RWPE2 (cell line): ENCODE measurements around the gene SIGLEC7.

ENCODE experiments used
- ATAC-seq: fragments of 200-7000 bp; cut with Tn5 transposase; 3 replicates; pipeline ENCODE4 v1.9.1; 2021; ENCODE audit warnings: low read depth
- DNase-seq: peaks from one replicate; pipeline ENCODE4 v3.0.0-alpha.2; 2020; ENCODE audit warnings: low spot score
- H3K27ac ChIP-seq: fragments of 450-650 bp; 2 replicates; pipeline ENCODE4 v1.5.1; 2017; ENCODE audit warnings: mild to moderate bottlenecking; ENCODE audit not compliant: poor library complexity, severe bottlenecking
- H3K27me3 ChIP-seq: fragments of 250-450 bp; sonication (Bioruptor Pico); 2 replicates; pipeline ENCODE4 v1.5.1; 2021; ENCODE audit warnings: mild to moderate bottlenecking, moderate library complexity; ENCODE audit not compliant: insufficient read depth, poor library complexity, severe bottlenecking
- H3K36me3 ChIP-seq: fragments of 250-450 bp; sonication (Bioruptor Pico); 2 replicates; pipeline ENCODE4 v1.5.1; 2020; ENCODE audit warnings: low read depth, mild to moderate bottlenecking, moderate library complexity
- H3K4me1 ChIP-seq: fragments of 250-450 bp; sonication (Bioruptor Pico); 2 replicates; pipeline ENCODE4 v1.5.1; 2021; ENCODE audit warnings: mild to moderate bottlenecking, moderate library complexity; ENCODE audit not compliant: insufficient read depth, poor library complexity, severe bottlenecking
- H3K4me3 ChIP-seq: fragments of 250-450 bp; sonication (Bioruptor Pico); 2 replicates; pipeline ENCODE4 v1.5.1; 2021; ENCODE audit warnings: mild to moderate bottlenecking, moderate library complexity; ENCODE audit not compliant: severe bottlenecking
- H3K9me3 ChIP-seq: fragments of 250-450 bp; sonication (Bioruptor Pico); 2 replicates; pipeline ENCODE4 v1.5.1; 2021; ENCODE audit warnings: mild to moderate bottlenecking, moderate library complexity; ENCODE audit not compliant: severe bottlenecking
- CTCF ChIP-seq: fragments of 450-650 bp; IDR thresholded peaks from one replicate; pipeline ENCODE4 v1.5.1; 2017; ENCODE audit warnings: mild to moderate bottlenecking, moderate library complexity; ENCODE audit not compliant: poor library complexity, severe bottlenecking

The SIGLEC7 gene

GRCh38 chr19:51136851-51137551 lies 5.1 kb upstream of the SIGLEC7 start:
- Histone ChIP-seq H3K27ac (no peak overlapping the region), H3K27me3 (peaks cover 28% of the 10 kb centered on the region), H3K36me3 (no peaks in the 10 kb centered on the region), H3K4me3 (no peak overlapping the region), H3K9me3 (no peaks in the 10 kb centered on the region), H3K4me1 (no peaks in the 10 kb centered on the region)
- DNase-seq: no peak
- ATAC-seq: no peak
- TF ChIP-seq CTCF: no peak

DNA sequence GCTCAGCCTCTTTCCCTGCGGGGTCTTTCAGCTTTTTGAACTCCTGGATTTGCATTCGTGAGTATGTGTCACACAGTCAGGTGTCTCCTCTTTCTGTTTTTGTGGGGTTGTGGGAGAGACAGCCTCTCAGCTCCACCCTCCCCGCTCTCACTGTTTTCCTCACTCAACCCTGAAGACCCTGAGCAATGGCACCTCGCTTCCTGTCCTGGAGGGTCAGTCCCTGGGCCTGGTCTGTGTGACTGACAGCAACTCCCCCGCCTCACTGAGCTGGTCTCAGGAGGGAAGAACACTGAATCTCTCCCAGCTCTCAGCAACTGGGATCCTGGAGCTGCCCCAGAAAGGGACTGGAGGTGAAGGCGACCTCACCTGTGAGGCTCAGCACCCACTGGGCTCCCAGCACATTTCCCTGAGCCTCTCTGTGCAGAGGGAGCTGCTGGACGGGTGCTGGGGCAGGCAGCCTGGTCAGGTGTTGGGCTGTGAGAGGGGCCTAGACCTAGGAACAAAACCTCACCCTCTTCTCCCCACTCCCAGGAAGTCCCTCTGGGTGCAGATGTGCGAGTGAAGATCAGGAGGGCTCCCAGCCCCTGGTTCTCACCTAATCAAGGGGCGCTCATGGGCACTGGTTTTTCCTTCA lies 4.2 kb upstream of the SIGLEC7 start:
- Histone ChIP-seq H3K9me3 (no peaks in the 10 kb centered on the region), H3K36me3 (no peaks in the 10 kb centered on the region), H3K27ac (no peak overlapping the region), H3K4me3 (no peak overlapping the region), H3K27me3 (peaks cover 28% of the 10 kb centered on the region), H3K4me1 (no peaks in the 10 kb centered on the region)
- no peak for ATAC-seq
- DNase-seq: no peak
- no peak for TF ChIP-seq CTCF

DNA sequence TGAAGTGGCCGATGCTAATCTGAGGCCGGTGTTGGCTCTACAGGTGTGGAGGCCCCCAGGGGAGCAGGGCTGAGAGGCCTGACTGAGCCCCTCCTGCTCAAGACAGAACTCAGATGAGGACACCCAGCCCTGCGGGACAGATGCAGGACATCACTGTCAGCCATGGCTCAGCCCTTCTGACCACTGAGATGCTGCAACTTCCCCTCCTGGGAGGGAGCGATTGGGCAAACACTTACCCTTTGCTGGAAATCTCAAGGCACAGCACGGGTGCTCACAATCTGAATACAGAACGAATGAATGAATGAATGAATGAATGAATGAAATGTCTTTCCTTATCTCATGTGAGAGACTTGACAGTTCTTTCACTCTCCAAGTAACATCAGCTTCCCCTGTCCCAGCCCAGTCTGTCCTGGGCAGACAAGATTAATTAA lies 3.5 kb upstream of the SIGLEC7 start:
- ATAC-seq (no peak), DNase-seq (no peak)
- no peak for TF ChIP-seq CTCF
- H3K36me3 ChIP-seq: no peaks in the 10 kb centered on the region
- no peaks in the 10 kb centered on the region for H3K9me3 ChIP-seq
- H3K4me1 ChIP-seq: no peaks in the 10 kb centered on the region
- H3K27me3 ChIP-seq: peaks cover 28% of the 10 kb centered on the region
- H3K4me3 ChIP-seq: no peak overlapping the region
- H3K27ac ChIP-seq: no peak overlapping the region

DNA sequence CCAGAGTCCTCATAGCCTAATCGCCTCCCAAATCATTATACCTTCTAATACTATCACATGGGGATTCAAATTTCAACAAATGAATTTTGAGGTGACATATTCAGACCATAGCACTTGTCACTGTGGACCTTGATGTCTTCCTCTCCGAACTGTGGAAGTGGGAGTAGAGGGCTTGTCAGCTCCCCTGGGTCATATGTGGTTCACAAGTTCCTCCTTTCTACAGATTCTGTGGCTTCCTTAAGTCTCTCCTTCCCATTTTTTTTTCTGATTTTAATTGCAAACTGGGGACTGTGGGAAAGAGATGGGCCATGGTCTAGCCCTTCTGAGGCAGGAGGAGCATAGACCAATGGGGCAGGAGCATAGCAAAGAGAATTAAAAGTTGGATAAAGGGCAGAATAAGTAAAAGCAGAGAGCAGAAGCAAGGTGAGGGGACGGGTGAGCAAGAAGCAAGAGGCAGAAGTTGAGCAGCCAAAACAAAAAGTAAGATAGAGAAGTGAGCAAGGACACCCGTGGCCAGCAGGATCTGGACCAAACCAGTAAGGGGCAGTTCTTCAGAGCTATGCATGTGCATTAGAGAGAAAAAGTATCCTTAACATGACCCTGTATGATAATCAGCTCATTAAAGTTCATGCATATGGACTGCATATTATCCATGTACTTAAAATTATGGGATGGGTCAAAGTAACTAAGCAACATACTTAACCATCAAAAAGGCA lies 2.6 kb upstream of the SIGLEC7 start:
- no peak for DNase-seq
- no peaks in the 10 kb centered on the region for H3K4me1 ChIP-seq
- no peaks in the 10 kb centered on the region for H3K9me3 ChIP-seq
- no peak for TF ChIP-seq CTCF
- H3K27me3 ChIP-seq: peaks cover 28% of the 10 kb centered on the region
- H3K36me3 ChIP-seq: no peaks in the 10 kb centered on the region
- no peak overlapping the region for H3K4me3 ChIP-seq
- H3K27ac ChIP-seq: no peak overlapping the region
- no peak for ATAC-seq
